Measurements from ENCODE around the gene FILIP1L. TPM values are rescaled to one million over a fixed set of nuclear protein-coding genes. Genes with fewer than 3 reads are reported as not detected.

The FILIP1L gene
- total RNA-seq, 1 donor from 2014 or later, result 0.15 TPM

DNA sequence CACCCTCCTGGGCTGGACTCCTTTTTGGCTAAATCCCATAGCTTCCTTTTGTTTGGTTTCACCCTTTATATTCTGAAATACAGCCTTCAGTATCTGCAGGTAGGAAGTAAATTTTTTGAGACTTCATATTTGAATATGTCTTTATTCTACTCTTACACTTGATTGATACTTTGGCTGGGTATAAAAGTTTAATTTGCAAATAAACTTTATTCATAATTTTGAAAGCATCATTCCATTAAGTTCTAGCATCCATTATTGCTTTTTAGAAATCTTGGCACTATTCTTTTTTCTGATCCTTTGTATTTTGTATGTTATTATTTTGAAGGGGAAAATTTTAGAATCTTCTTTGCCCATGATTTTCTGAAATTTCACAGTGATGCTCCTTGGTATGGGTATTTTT, 41.3 kb upstream of the FILIP1L start:
- no peak overlapping the region for H3K9ac ChIP-seq
- Mint-ChIP-seq H3K4me1 (no peaks in the 10 kb centered on the region), H3K36me3 (peaks cover 12% of the 10 kb centered on the region), H3K4me3 (no peak overlapping the region), H3K27ac (no peak overlapping the region), H3K9me3 (peaks cover 22% of the 10 kb centered on the region), H3K27me3 (ENCODE audit: insufficient read depth, low read depth) (no peaks in the 10 kb centered on the region)
- H3K36me3 ChIP-seq, result peaks cover 3% of the 10 kb centered on the region
- TF ChIP-seq, protein P1, sequence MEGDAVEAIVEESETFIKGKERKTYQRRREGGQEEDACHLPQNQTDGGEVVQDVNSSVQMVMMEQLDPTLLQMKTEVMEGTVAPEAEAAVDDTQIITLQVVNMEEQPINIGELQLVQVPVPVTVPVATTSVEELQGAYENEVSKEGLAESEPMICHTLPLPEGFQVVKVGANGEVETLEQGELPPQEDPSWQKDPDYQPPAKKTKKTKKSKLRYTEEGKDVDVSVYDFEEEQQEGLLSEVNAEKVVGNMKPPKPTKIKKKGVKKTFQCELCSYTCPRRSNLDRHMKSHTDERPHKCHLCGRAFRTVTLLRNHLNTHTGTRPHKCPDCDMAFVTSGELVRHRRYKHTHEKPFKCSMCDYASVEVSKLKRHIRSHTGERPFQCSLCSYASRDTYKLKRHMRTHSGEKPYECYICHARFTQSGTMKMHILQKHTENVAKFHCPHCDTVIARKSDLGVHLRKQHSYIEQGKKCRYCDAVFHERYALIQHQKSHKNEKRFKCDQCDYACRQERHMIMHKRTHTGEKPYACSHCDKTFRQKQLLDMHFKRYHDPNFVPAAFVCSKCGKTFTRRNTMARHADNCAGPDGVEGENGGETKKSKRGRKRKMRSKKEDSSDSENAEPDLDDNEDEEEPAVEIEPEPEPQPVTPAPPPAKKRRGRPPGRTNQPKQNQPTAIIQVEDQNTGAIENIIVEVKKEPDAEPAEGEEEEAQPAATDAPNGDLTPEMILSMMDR (IDR thresholded peaks at IDR 0.05), result no peak
- TF ChIP-seq EZH2phosphoT487 (IDR thresholded peaks at IDR 0.05), result no peak
- no peak for TF ChIP-seq EZH2 (IDR thresholded peaks at IDR 0.05)
- no peaks in the 10 kb centered on the region for H3F3A ChIP-seq (ENCODE audit: low read depth)
- H2AFZ ChIP-seq (replicated peaks), result no peak overlapping the region
- no peaks in the 10 kb centered on the region for H4K20me1 ChIP-seq (ENCODE audit: low read depth)
- H3K4me1 ChIP-seq, result no peaks in the 10 kb centered on the region
- H3K4me2 ChIP-seq, result no peak overlapping the region
- no peak overlapping the region for H3K27ac ChIP-seq
- no peaks in the 10 kb centered on the region for H3K9me3 ChIP-seq (ENCODE audit: low read depth)
- H3K79me2 ChIP-seq (ENCODE audit: low read depth), result no peaks in the 10 kb centered on the region
- no peak overlapping the region for H3K4me3 ChIP-seq
- no peaks in the 10 kb centered on the region for H3K27me3 ChIP-seq
- no peak for DNase-seq (ENCODE audit: low spot score)

DNA sequence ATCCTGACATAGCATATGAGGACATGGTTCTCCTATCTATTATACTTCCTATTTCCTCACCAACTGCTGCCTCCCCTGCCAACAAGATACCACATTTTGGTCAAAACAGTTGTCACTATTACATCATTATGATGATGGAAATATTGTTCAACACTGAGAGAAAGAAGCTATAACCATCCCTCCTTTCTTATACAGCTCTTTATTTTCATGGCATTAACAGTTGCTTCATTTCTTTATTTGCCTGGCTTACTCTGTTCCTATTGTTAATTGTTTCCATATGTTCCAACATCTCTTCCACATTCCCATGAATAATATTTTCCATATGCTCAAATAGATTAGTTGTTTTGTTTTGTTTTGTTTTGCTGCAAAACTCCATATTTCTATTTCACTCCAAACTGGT, 40.8 kb upstream of the FILIP1L start:
- no peaks in the 10 kb centered on the region for H3K27me3 Mint-ChIP-seq (ENCODE audit: insufficient read depth, low read depth)
- Histone ChIP-seq H3K27ac (no peak overlapping the region), H3F3A (ENCODE audit: low read depth) (no peaks in the 10 kb centered on the region), H2AFZ (replicated peaks) (no peak overlapping the region), H3K27me3 (no peaks in the 10 kb centered on the region), H3K9ac (no peak overlapping the region), H3K79me2 (ENCODE audit: low read depth) (no peaks in the 10 kb centered on the region), H4K20me1 (ENCODE audit: low read depth) (no peaks in the 10 kb centered on the region), H3K4me3 (no peak overlapping the region), H3K4me2 (no peak overlapping the region), H3K4me1 (no peaks in the 10 kb centered on the region), H3K36me3 (peaks cover 3% of the 10 kb centered on the region), H3K9me3 (ENCODE audit: low read depth) (no peaks in the 10 kb centered on the region)
- TF ChIP-seq EZH2phosphoT487 (IDR thresholded peaks at IDR 0.05), result no peak
- TF ChIP-seq, protein P1 (IDR thresholded peaks at IDR 0.05), result no peak
- TF ChIP-seq EZH2 (IDR thresholded peaks at IDR 0.05), result no peak
- H3K27ac Mint-ChIP-seq, result no peak overlapping the region
- no peaks in the 10 kb centered on the region for H3K4me1 Mint-ChIP-seq
- peaks cover 12% of the 10 kb centered on the region for H3K36me3 Mint-ChIP-seq
- H3K4me3 Mint-ChIP-seq, result no peak overlapping the region
- no peak for DNase-seq (ENCODE audit: low spot score)
- peaks cover 22% of the 10 kb centered on the region for H3K9me3 Mint-ChIP-seq

DNA sequence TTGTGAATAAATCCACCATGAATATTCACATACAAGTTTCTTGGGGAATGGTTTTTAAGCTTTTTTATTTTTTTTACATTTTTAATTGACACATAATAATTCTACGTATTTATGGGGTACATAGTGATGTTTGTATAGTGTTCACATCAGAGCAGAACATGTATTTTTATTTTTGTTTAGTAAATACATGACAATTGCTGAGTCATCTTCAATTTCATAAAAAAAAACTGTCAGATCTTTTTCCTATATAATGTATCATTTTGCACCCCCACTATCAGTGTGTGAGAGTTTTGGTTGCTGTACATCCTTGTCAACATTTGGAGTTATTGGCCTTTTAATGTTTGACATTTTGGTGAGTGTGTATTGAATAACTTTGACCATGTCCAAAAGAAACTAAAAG, 39.9 kb upstream of the FILIP1L start:
- Histone ChIP-seq H2AFZ (replicated peaks) (no peak overlapping the region), H3K9me3 (ENCODE audit: low read depth) (no peaks in the 10 kb centered on the region), H3K9ac (no peak overlapping the region), H3F3A (ENCODE audit: low read depth) (no peaks in the 10 kb centered on the region), H3K4me2 (no peak overlapping the region), H3K4me3 (no peak overlapping the region), H3K79me2 (ENCODE audit: low read depth) (no peaks in the 10 kb centered on the region), H3K4me1 (no peaks in the 10 kb centered on the region), H3K27ac (no peak overlapping the region), H3K27me3 (no peaks in the 10 kb centered on the region), H4K20me1 (ENCODE audit: low read depth) (no peaks in the 10 kb centered on the region), H3K36me3 (peaks cover 3% of the 10 kb centered on the region)
- H3K4me3 Mint-ChIP-seq, result no peak overlapping the region
- no peak overlapping the region for H3K27ac Mint-ChIP-seq
- H3K4me1 Mint-ChIP-seq, result no peaks in the 10 kb centered on the region
- peaks cover 22% of the 10 kb centered on the region for H3K9me3 Mint-ChIP-seq
- TF ChIP-seq, protein P1 (IDR thresholded peaks at IDR 0.05), result no peak
- no peak for TF ChIP-seq EZH2 (IDR thresholded peaks at IDR 0.05)
- TF ChIP-seq EZH2phosphoT487 (IDR thresholded peaks at IDR 0.05), result no peak
- no peaks in the 10 kb centered on the region for H3K27me3 Mint-ChIP-seq (ENCODE audit: insufficient read depth, low read depth)
- no peak for DNase-seq (ENCODE audit: low spot score)
- peaks cover 13% of the 10 kb centered on the region for H3K36me3 Mint-ChIP-seq
